Measurements from ENCODE around the gene NAPSA.

- TF ChIP-seq CTCF (IDR thresholded peaks at IDR 0.05 in 2 of 3, conservative IDR thresholded peaks at IDR 0.05 in 1 of 3; ENCODE audit: control insufficient read depth in 2 of 3, extremely low read depth in 1 of 3, insufficient read depth in 1 of 3, low read depth in 3 of 3, low read length in 3 of 3) = no peak
- TF ChIP-seq E2F4 (IDR thresholded peaks at IDR 0.05; ENCODE audit: low read depth, low read length) = no peak
- TF ChIP-seq POLR2A (IDR thresholded peaks at IDR 0.05; ENCODE audit: low read depth, low read length) = peak; percentile 58
- no peak for TF ChIP-seq ZBTB33 (IDR thresholded peaks at IDR 0.05)
- TF ChIP-seq ZBED1 (IDR thresholded peaks at IDR 0.05; ENCODE audit: borderline replicate concordance) = no peak
- TF ChIP-seq JUND (IDR thresholded peaks at IDR 0.05; ENCODE audit: low read depth, low read length) = no peak
- TF ChIP-seq EZH2 (IDR thresholded peaks at IDR 0.05; ENCODE audit: borderline replicate concordance, control insufficient read depth, low read depth, low read length) = no peak
- no peak for TF ChIP-seq STAT3 (IDR thresholded peaks at IDR 0.05; ENCODE audit: low read depth, low read length)
Observed at GRCh38 chr19:50330365-50331078, 34.9 kb downstream of the NAPSA start.

Measured in GM12878 (cell line).